ENCODE results near the gene HECW1.
A peak's percentile ranks its signal among the peaks of the same experiment; 100 is the strongest.

The HECW1 gene

DNA sequence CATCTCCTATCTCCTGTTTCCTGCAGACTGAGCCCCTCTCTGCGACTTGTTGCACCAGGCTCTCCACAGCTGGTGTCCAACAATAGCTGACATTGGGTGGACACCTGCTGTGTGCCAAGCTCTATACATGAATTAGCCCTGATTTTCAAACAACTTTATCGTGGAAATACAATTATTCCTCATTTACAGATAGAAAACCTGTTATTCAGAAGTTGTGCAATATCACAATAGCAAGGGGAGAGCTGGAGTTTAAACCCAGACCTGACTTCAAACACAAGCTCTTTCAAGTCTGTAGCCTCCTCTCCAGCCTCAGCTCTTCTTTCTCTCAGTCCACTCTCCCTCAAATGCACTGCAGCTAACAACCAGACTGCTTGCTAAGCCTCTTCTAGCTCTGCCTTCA is 168.8 kb downstream of the HECW1 start:
- DNase-seq (ENCODE audit: low read depth): no peak
- H3K4me3 ChIP-seq (ENCODE audit: control insufficient read depth, low read depth, low read length): no peak overlapping the region
- TF ChIP-seq, protein P1, sequence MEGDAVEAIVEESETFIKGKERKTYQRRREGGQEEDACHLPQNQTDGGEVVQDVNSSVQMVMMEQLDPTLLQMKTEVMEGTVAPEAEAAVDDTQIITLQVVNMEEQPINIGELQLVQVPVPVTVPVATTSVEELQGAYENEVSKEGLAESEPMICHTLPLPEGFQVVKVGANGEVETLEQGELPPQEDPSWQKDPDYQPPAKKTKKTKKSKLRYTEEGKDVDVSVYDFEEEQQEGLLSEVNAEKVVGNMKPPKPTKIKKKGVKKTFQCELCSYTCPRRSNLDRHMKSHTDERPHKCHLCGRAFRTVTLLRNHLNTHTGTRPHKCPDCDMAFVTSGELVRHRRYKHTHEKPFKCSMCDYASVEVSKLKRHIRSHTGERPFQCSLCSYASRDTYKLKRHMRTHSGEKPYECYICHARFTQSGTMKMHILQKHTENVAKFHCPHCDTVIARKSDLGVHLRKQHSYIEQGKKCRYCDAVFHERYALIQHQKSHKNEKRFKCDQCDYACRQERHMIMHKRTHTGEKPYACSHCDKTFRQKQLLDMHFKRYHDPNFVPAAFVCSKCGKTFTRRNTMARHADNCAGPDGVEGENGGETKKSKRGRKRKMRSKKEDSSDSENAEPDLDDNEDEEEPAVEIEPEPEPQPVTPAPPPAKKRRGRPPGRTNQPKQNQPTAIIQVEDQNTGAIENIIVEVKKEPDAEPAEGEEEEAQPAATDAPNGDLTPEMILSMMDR (conservative IDR thresholded peaks at IDR 0.05; ENCODE audit: control insufficient read depth, insufficient read depth, low read depth, low read length): no peak

GRCh38 chr7:43283706-43284105 is 171.3 kb downstream of the HECW1 start:
- DNase-seq (ENCODE audit: low read depth): no peak
- H3K4me3 ChIP-seq (ENCODE audit: control insufficient read depth, low read depth, low read length): no peak overlapping the region
- TF ChIP-seq, protein P1 (conservative IDR thresholded peaks at IDR 0.05; ENCODE audit: control insufficient read depth, insufficient read depth, low read depth, low read length): no peak

DNA sequence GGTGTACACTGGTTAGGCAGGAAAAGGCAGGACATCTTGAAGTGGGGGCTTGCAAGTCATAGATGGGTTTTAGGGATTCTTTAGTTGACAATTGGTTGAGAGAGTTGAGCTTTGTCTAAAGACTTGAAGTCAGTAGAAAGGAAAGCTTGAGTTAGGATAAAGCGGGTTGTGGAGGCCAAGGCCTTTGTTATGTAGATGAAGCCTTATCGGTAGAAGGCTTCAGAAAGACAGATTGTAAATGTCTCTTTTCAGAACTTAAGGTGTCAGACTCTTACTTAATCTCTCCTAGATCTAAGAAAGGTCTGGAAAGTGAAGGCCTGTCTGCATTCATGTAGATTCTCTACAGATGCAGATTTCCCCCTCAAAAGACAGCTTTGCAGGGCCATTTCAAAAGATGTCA is 177.4 kb downstream of the HECW1 start:
- TF ChIP-seq, protein P1 (conservative IDR thresholded peaks at IDR 0.05; ENCODE audit: control insufficient read depth, insufficient read depth, low read depth, low read length): no peak
- no peak for DNase-seq (ENCODE audit: low read depth)
- H3K4me3 ChIP-seq (ENCODE audit: control insufficient read depth, low read depth, low read length): no peak overlapping the region

DNA sequence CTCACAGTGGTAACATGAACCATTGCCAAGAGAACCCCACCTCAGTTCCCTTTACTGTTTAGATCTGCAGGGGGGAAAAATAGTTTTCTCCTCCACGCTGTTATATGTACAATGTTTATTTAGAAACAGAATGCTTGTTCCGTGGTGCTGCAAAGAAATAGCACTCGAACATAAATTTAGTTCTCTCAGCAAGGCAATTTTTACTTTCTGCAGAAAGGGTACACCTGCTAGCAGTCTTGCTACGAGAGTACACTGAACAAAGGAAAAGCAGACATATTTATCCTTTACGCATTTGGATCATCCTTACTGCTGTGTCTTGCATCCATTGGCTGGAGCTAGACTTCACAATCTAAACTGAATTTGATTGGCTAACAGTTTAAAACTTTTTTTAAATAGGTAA is 178.5 kb downstream of the HECW1 start:
- DNase-seq (ENCODE audit: low read depth): no peak
- H3K4me3 ChIP-seq (ENCODE audit: control insufficient read depth, low read depth, low read length): no peak overlapping the region
- TF ChIP-seq, protein P1 (conservative IDR thresholded peaks at IDR 0.05; ENCODE audit: control insufficient read depth, insufficient read depth, low read depth, low read length): no peak

- TF ChIP-seq, protein P1 (conservative IDR thresholded peaks at IDR 0.05; ENCODE audit: control insufficient read depth, insufficient read depth, low read depth, low read length): no peak
- H3K4me3 ChIP-seq (ENCODE audit: control insufficient read depth, low read depth, low read length): no peak overlapping the region
- no peak for DNase-seq (ENCODE audit: low read depth)
These were observed 179.3 kb downstream of the HECW1 start for GRCh38 chr7:43291789-43292188.

DNA sequence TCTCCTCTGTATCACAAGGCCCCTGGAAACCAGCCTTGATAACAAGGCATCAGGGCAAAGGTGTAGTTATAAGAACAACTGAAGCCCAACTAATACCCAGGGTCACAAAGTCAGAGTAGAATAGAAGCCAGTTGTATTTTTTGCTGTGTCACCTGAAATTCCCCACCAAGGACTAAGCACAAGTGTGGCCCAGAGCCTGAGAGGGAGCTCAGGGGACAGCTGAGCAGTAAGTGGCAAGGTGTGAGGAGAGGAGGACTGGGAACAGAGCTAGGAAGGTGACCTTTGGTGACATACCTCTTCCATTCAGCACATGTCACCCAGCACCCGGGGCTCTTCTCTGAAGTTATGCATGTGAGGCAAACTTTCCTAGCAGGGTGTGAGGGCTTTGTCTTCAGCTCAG is 179.9 kb downstream of the HECW1 start:
- H3K4me3 ChIP-seq (ENCODE audit: control insufficient read depth, low read depth, low read length): no peak overlapping the region
- TF ChIP-seq, protein P1 (conservative IDR thresholded peaks at IDR 0.05; ENCODE audit: control insufficient read depth, insufficient read depth, low read depth, low read length): no peak
- DNase-seq (ENCODE audit: low read depth): no peak

DNA sequence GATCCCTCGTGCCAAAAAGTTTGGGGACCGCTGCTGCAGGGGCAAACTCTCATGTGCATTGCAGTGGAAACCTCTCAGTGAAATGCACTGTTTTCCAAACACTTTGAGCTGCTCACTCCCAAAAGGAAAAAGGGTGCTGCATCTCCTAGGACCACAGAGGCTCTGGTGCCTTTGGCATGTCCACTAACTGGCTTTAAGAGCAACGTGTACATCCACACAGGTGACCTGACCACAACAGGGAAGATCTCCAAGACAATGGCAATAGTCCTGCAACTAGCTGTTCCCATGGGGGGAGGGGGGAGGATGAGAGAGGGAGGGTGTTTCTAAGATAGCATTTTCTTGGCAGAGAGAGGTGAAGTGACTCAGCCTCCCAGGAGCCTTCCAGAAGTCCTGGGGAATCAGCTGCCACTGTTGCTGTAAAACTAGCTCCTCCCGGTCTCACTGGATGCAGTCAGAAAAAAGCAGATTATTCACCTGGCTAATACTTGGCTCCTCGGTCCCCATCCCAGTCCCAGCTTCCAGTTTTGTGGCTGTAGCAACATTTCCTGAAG is 181.7 kb downstream of the HECW1 start:
- H3K4me3 ChIP-seq (ENCODE audit: control insufficient read depth, low read depth, low read length): no peak overlapping the region
- TF ChIP-seq, protein P1 (conservative IDR thresholded peaks at IDR 0.05; ENCODE audit: control insufficient read depth, insufficient read depth, low read depth, low read length): no peak
- DNase-seq (ENCODE audit: low read depth): peak; percentile 86

Measured in fibroblast of mammary gland (primary cell).